ENCODE measurements around the gene STRBP. TPM values are rescaled to one million over a fixed set of nuclear protein-coding genes. Genes with fewer than 3 reads are reported as not detected.
A peak's percentile ranks its signal among the peaks of the same experiment; 100 is the strongest.

The STRBP gene
- total and polyA plus RNA-seq, 9 of the 15 experiments (the other 6 are each of a cell fraction or from before 2014, with no cell fraction given): 27.7 to 84.0 (median 70.2) TPM

DNA sequence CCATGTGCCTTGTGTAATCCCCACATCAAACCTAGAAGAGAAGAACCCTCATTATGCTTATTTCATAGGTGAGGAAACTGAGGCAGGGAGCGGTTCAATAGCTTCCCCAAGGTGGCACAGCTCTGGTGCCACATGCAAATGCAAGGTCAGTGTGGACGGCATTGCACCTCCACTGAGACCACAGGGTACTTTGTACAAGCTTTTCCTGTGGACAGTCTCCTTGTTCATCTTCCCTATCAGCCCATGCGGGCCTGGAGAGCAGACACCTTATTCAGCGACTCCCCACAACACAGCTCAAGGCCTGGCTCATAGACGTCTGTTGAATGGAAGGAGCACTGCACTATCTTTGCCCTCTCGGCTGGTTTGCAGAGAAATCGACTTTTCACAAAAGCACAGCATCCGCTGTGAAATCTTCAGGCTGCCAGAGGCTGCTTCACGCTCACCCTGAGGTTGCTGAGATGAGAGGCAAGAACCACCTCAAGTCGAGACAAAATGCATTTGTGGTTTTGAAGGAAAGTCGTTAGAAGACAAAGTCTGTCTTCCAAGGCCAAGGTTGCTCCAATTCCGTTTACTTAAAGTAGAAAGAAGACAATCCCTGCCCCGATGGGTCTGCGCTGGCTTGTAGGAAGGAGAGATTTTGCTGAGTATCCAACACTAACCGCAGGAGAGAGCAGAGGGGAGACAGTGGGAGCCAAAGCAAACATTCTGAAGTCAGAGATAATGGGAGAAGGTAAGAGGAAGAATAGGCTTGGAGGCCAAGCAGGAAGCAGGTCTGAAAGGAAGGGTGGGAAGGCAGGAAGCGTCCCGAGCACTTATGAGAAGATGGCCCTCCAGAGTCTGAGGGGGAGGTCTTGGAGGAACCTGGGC is 34.2 kb upstream of the STRBP start (continued):
- TF ChIP-seq, protein P1, sequence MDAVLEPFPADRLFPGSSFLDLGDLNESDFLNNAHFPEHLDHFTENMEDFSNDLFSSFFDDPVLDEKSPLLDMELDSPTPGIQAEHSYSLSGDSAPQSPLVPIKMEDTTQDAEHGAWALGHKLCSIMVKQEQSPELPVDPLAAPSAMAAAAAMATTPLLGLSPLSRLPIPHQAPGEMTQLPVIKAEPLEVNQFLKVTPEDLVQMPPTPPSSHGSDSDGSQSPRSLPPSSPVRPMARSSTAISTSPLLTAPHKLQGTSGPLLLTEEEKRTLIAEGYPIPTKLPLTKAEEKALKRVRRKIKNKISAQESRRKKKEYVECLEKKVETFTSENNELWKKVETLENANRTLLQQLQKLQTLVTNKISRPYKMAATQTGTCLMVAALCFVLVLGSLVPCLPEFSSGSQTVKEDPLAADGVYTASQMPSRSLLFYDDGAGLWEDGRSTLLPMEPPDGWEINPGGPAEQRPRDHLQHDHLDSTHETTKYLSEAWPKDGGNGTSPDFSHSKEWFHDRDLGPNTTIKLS (IDR thresholded peaks at IDR 0.05; ENCODE audit: borderline replicate concordance, low read depth): no peak
- TF ChIP-seq ZNF121 (CRISPR knock-in tag; conservative IDR thresholded peaks at IDR 0.05): no peak
- no peak; the same call in 1 of the 2 replicates for TF ChIP-seq ZBTB7A (IDR thresholded peaks at IDR 0.05; ENCODE audit: borderline replicate concordance, control insufficient read depth, low read depth, low read length)
- TF ChIP-seq NBN (IDR thresholded peaks at IDR 0.05; ENCODE audit: low read depth): peak; percentile 68; the same call in 1 of the 2 replicates
- no peak for TF ChIP-seq COPS2 (conservative IDR thresholded peaks at IDR 0.05)
- TF ChIP-seq XRCC4 (IDR thresholded peaks at IDR 0.05; ENCODE audit: extremely low read depth, insufficient read depth, insufficient read length): no peak
- TF ChIP-seq, protein P2, sequence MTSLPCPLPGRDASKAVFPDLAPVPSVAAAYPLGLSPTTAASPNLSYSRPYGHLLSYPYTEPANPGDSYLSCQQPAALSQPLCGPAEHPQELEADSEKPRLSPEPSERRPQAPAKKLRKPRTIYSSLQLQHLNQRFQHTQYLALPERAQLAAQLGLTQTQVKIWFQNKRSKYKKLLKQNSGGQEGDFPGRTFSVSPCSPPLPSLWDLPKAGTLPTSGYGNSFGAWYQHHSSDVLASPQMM (CRISPR knock-in tag; IDR thresholded peaks at IDR 0.05): no peak
- peak; percentile 92 for TF ChIP-seq ZNF316 (IDR thresholded peaks at IDR 0.05)
- no peak for TF ChIP-seq LARP7 (IDR thresholded peaks at IDR 0.05)
- TF ChIP-seq POLR2G (IDR thresholded peaks at IDR 0.05; ENCODE audit: low read depth, low read length): no peak
- peak; percentile 86 for TF ChIP-seq SMARCE1 (IDR thresholded peaks at IDR 0.05)
- TF ChIP-seq ZNF780A (CRISPR knock-in tag; IDR thresholded peaks at IDR 0.05): no peak
- no peak for TF ChIP-seq ZNF165 (CRISPR knock-in tag; IDR thresholded peaks at IDR 0.05; ENCODE audit: borderline replicate concordance)
- TF ChIP-seq ZNF3 (CRISPR knock-in tag; IDR thresholded peaks at IDR 0.05): no peak
- TF ChIP-seq, protein P3, sequence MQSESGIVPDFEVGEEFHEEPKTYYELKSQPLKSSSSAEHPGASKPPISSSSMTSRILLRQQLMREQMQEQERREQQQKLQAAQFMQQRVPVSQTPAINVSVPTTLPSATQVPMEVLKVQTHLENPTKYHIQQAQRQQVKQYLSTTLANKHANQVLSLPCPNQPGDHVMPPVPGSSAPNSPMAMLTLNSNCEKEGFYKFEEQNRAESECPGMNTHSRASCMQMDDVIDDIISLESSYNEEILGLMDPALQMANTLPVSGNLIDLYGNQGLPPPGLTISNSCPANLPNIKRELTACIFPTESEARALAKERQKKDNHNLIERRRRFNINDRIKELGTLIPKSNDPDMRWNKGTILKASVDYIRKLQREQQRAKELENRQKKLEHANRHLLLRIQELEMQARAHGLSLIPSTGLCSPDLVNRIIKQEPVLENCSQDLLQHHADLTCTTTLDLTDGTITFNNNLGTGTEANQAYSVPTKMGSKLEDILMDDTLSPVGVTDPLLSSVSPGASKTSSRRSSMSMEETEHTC (IDR thresholded peaks at IDR 0.05): no peak
- no peak for TF ChIP-seq RFX5 (IDR thresholded peaks at IDR 0.05; ENCODE audit: low read depth, low read length)
- TF ChIP-seq, protein P4, sequence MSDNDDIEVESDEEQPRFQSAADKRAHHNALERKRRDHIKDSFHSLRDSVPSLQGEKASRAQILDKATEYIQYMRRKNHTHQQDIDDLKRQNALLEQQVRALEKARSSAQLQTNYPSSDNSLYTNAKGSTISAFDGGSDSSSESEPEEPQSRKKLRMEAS (CRISPR knock-in tag; IDR thresholded peaks at IDR 0.05): peak; percentile 23; the same call in 1 of the 2 replicates
- TF ChIP-seq, protein P5, sequence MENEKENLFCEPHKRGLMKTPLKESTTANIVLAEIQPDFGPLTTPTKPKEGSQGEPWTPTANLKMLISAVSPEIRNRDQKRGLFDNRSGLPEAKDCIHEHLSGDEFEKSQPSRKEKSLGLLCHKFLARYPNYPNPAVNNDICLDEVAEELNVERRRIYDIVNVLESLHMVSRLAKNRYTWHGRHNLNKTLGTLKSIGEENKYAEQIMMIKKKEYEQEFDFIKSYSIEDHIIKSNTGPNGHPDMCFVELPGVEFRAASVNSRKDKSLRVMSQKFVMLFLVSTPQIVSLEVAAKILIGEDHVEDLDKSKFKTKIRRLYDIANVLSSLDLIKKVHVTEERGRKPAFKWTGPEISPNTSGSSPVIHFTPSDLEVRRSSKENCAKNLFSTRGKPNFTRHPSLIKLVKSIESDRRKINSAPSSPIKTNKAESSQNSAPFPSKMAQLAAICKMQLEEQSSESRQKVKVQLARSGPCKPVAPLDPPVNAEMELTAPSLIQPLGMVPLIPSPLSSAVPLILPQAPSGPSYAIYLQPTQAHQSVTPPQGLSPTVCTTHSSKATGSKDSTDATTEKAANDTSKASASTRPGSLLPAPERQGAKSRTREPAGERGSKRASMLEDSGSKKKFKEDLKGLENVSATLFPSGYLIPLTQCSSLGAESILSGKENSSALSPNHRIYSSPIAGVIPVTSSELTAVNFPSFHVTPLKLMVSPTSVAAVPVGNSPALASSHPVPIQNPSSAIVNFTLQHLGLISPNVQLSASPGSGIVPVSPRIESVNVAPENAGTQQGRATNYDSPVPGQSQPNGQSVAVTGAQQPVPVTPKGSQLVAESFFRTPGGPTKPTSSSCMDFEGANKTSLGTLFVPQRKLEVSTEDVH (IDR thresholded peaks at IDR 0.05; ENCODE audit: low read depth, partially characterized antibody): peak; percentile 38
- TF ChIP-seq PHTF2 (CRISPR knock-in tag; IDR thresholded peaks at IDR 0.05): no peak
- no peak for TF ChIP-seq U2AF1 (optimal IDR thresholded peaks at IDR 0.05; ENCODE audit: low read depth, low read length)
- TF ChIP-seq, protein P6, sequence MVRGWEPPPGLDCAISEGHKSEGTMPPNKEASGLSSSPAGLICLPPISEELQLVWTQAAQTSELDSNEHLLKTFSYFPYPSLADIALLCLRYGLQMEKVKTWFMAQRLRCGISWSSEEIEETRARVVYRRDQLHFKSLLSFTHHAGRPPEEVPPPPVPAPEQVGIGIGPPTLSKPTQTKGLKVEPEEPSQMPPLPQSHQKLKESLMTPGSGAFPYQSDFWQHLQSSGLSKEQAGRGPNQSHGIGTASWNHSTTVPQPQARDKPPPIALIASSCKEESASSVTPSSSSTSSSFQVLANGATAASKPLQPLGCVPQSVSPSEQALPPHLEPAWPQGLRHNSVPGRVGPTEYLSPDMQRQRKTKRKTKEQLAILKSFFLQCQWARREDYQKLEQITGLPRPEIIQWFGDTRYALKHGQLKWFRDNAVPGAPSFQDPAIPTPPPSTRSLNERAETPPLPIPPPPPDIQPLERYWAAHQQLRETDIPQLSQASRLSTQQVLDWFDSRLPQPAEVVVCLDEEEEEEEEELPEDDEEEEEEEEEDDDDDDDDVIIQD (CRISPR knock-in tag; IDR thresholded peaks at IDR 0.05): no peak

Measured in K562 (cell line).